Lung (tissue), 12 donors: Measurements from ENCODE around the gene MRPL41. TPM values are rescaled to one million over a fixed set of nuclear protein-coding genes. Genes with fewer than 3 reads are reported as not detected.
A peak's percentile ranks its signal among the peaks of the same experiment; 100 is the strongest.

Source experiments
- ATAC-seq: fragments of 200-7000 bp; cut with Tn5 transposase; one replicate; pipeline ENCODE4 v1.9.1; 2020; ENCODE audit warnings: moderate number of reproducible peaks; ENCODE audit not compliant: insufficient read depth, low FRiP score
- DNase-seq, 3 donors: peaks; one replicate each; pipeline ENCODE4 v3.0.0-alpha.2; 2013 to 2017
- H3K27ac ChIP-seq, 2 donors: one replicate each; pipeline ENCODE4 v1.5.1; 2013; ENCODE audit warnings: mild to moderate bottlenecking in 2 of 2, moderate library complexity in 2 of 2, control low read depth in 1 of 2, inconsistent platforms in 1 of 2, low read depth in 1 of 2, low read length in 1 of 2
- H3K27me3 ChIP-seq, 3 donors: one replicate each; pipeline ENCODE4 v1.5.1; 2013; ENCODE audit warnings: low read length in 2 of 3; ENCODE audit not compliant: control insufficient read depth in 3 of 3, insufficient read depth in 3 of 3
- H3K36me3 ChIP-seq, 4 donors: one replicate each; pipeline ENCODE4 v1.5.1; 2013; ENCODE audit warnings: low read length in 4 of 4, mild to moderate bottlenecking in 1 of 4, moderate library complexity in 1 of 4; ENCODE audit not compliant: control insufficient read depth in 4 of 4, insufficient read depth in 4 of 4
- H3K4me1 ChIP-seq, 5 donors: one replicate each; pipeline ENCODE4 v1.5.1; 2013; ENCODE audit warnings: low read length in 5 of 5, mild to moderate bottlenecking in 2 of 5, moderate library complexity in 1 of 5; ENCODE audit not compliant: control insufficient read depth in 5 of 5, insufficient read depth in 5 of 5
- H3K4me3 ChIP-seq: one replicate; pipeline ENCODE4 v1.5.1; 2013; ENCODE audit warnings: mild to moderate bottlenecking, control low read depth, moderate library complexity
- H3K9ac ChIP-seq, 2 donors: one replicate each; pipeline ENCODE4 v1.5.1; 2013; ENCODE audit warnings: low read length in 2 of 2, control low read depth in 1 of 2; ENCODE audit not compliant: insufficient read depth in 1 of 2
- H3K9me3 ChIP-seq, 4 donors: one replicate each; pipeline ENCODE4 v1.5.1; 2013; ENCODE audit warnings: low read length in 3 of 4, mild to moderate bottlenecking in 1 of 4, moderate library complexity in 1 of 4; ENCODE audit not compliant: control insufficient read depth in 4 of 4, insufficient read depth in 3 of 4
- CTCF ChIP-seq: IDR thresholded peaks from 2 replicates; pipeline ENCODE4 v1.5.1; 2012; ENCODE audit warnings: mild to moderate bottlenecking; ENCODE audit errors: control extremely low read depth, extremely low read depth
- WGBS, 2 donors: extraction: QIAGEN DNeasy Blood & Tissue Kit; methylation state at CpG; one replicate each; pipeline ENCODE4 v1.1.7; 2013; 5-methylcytosine and 5-hydroxymethylcytosine counted together
- polyA plus RNA-seq, 2 donors: library from polyadenylated mRNA; stranded (reverse); fragments of 200-250 nt; gene quantifications; one replicate each; pipeline ENCODE4 v1.2.1, GENCODE V29; 2013
- total RNA-seq, 2 donors: library from RNA; depleted of rRNA in 1 of 2; stranded (reverse); fragments of >200 nt in 1 of 2; gene quantifications; one replicate each; pipeline ENCODE4 v1.2.1, GENCODE V29; 2014 to 2021
- donor health status: control.
- donor health status: control.
- donor health status: Bipolar disorder and iron deficiency.
- donor health status: healthy.
- donor health status: DM: yes; HTN: yes; CAD: no.

The MRPL41 gene
- total and polyA plus RNA-seq, 4 donors: 24.2 to 110 (median 53.3) TPM

GRCh38 chr9:137569609-137570203 is 18.0 kb downstream of the MRPL41 start:
- Histone ChIP-seq H3K4me1 (no peaks in the 10 kb centered on the region), H3K4me3 (no peak overlapping the region), H3K36me3 (peaks cover 6 to 25% (median 22%) of the 10 kb centered on the region in 4 donors), H3K9me3 (peaks cover 0 to 2% (median 0%) of the 10 kb centered on the region in 4 donors), H3K27ac (no peak overlapping the region), H3K9ac (no peak overlapping the region), H3K27me3 (no peaks in the 10 kb centered on the region)
- ATAC-seq (no peak), DNase-seq (no peak)
- TF ChIP-seq CTCF: no peak
- WGBS, 2 donors: 98 to 99% methylated on average over 5 of the region's 5 CpGs

- ATAC-seq: no peak
- 96 to 97% methylated on average over 3 of the region's 3 CpGs for WGBS, 2 donors
These were observed 18.9 kb downstream of the MRPL41 start for GRCh38 chr9:137570566-137570965.

GRCh38 chr9:137574192-137574591 is 22.5 kb downstream of the MRPL41 start:
- ATAC-seq (no peak), DNase-seq (no peak)
- H3K27ac ChIP-seq: no peak overlapping the region
- TF ChIP-seq CTCF: no peak
- H3K36me3 ChIP-seq: peaks cover 0 to 34% (median 25%) of the 10 kb centered on the region in 4 donors
- no peak overlapping the region for H3K9ac ChIP-seq
- H3K4me3 ChIP-seq: no peak overlapping the region
- H3K27me3 ChIP-seq: no peaks in the 10 kb centered on the region
- H3K9me3 ChIP-seq: no peaks in the 10 kb centered on the region
- 90 to 91% methylated on average over 10 of the region's 10 CpGs for WGBS, 2 donors
- H3K4me1 ChIP-seq: peaks cover 4 to 9% (median 7%) of the 10 kb centered on the region in 5 donors

More at GRCh38 chr9:137570566-137570965, 18.9 kb downstream of the MRPL41 start:
- Histone ChIP-seq H3K4me1 (no peaks in the 10 kb centered on the region), H3K9me3 (peaks cover 0 to 2% (median 0%) of the 10 kb centered on the region in 4 donors), H3K27me3 (no peaks in the 10 kb centered on the region), H3K9ac (no peak overlapping the region), H3K36me3 (peaks cover 4 to 29% (median 24%) of the 10 kb centered on the region in 4 donors), H3K27ac (no peak overlapping the region), H3K4me3 (no peak overlapping the region)
- TF ChIP-seq CTCF: no peak
- no peak for DNase-seq

GRCh38 chr9:137575364-137575715 is 23.7 kb downstream of the MRPL41 start:
- no peak overlapping the region for H3K4me3 ChIP-seq

More at GRCh38 chr9:137575364-137575715, 23.7 kb downstream of the MRPL41 start:
- H3K27me3 ChIP-seq: no peaks in the 10 kb centered on the region
- H3K9ac ChIP-seq: no peak overlapping the region
- H3K36me3 ChIP-seq: peaks cover 0 to 33% (median 24%) of the 10 kb centered on the region in 4 donors
- ATAC-seq (no peak), DNase-seq (no peak)
- H3K27ac ChIP-seq: peak overlapping the region in 1 of 2 donors; percentile 9
- no peaks in the 10 kb centered on the region for H3K9me3 ChIP-seq
- WGBS, 2 donors: 67 to 81% methylated on average over 9 of the region's 9 CpGs
- TF ChIP-seq CTCF: no peak
- peaks cover 6 to 9% (median 8%) of the 10 kb centered on the region in 5 donors for H3K4me1 ChIP-seq
